GM23338 (cell line): ENCODE measurements around the gene ARSB.

Experiments
- EZH2 ChIP-seq: fragments of 200-600 bp; sonication (generic); IDR thresholded peaks from one replicate; pipeline ENCODE4 v1.8.0; 2017; ENCODE audit warnings: antibody characterized with exemption, mild to moderate bottlenecking, low read depth; ENCODE audit not compliant: unreplicated experiment
- EZH2phosphoT487 ChIP-seq: fragments of 200-600 bp; sonication (generic); IDR thresholded peaks from one replicate; pipeline ENCODE4 v1.8.1; 2018; ENCODE audit warnings: antibody characterized with exemption; ENCODE audit not compliant: unreplicated experiment
- JUNB ChIP-seq: IDR thresholded peaks from one replicate; pipeline ENCODE4 v1.6.1; 2016; ENCODE audit warnings: antibody characterized with exemption; ENCODE audit not compliant: unreplicated experiment
- NANOG ChIP-seq: IDR thresholded peaks from 2 replicates; pipeline ENCODE4 v1.6.1; 2016; ENCODE audit warnings: antibody characterized with exemption, borderline replicate concordance
- POLR2AphosphoS5 ChIP-seq: IDR thresholded peaks from 2 replicates; pipeline ENCODE4 v1.6.1; 2016; ENCODE audit warnings: antibody characterized with exemption, low read depth
- STAT1 ChIP-seq: IDR thresholded peaks from one replicate; pipeline ENCODE4 v1.6.1; 2016; ENCODE audit warnings: antibody characterized with exemption; ENCODE audit not compliant: unreplicated experiment
- ZNF462 ChIP-seq: fragments of 250-450 bp; sonication (Bioruptor Pico); IDR thresholded peaks from 2 replicates; pipeline ENCODE4 v1.5.0; 2020; ENCODE audit warnings: mild to moderate bottlenecking, moderate library complexity
- TF ChIP-seq, protein P1 (sequence below), 2 experiments: fragments of 200-600 bp in 1 of 2; sonication (generic) in 1 of 2; conservative IDR thresholded peaks; 2 replicates each; pipeline versions ENCODE4 v1.5.1 to v1.6.1; 2016 to 2017; ENCODE audit warnings: antibody characterized with exemption in 2 of 2, low read depth in 2 of 2, mild to moderate bottlenecking in 2 of 2, moderate library complexity in 1 of 2
- TF ChIP-seq, protein P2 (sequence below): IDR thresholded peaks from one replicate; pipeline ENCODE4 v1.6.1; 2018; ENCODE audit warnings: antibody characterized with exemption; ENCODE audit not compliant: unreplicated experiment

GRCh38 chr5:78758169-78758839 is 226.8 kb downstream of the ARSB start:
- TF ChIP-seq, protein P1, sequence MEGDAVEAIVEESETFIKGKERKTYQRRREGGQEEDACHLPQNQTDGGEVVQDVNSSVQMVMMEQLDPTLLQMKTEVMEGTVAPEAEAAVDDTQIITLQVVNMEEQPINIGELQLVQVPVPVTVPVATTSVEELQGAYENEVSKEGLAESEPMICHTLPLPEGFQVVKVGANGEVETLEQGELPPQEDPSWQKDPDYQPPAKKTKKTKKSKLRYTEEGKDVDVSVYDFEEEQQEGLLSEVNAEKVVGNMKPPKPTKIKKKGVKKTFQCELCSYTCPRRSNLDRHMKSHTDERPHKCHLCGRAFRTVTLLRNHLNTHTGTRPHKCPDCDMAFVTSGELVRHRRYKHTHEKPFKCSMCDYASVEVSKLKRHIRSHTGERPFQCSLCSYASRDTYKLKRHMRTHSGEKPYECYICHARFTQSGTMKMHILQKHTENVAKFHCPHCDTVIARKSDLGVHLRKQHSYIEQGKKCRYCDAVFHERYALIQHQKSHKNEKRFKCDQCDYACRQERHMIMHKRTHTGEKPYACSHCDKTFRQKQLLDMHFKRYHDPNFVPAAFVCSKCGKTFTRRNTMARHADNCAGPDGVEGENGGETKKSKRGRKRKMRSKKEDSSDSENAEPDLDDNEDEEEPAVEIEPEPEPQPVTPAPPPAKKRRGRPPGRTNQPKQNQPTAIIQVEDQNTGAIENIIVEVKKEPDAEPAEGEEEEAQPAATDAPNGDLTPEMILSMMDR (conservative IDR thresholded peaks at IDR 0.05; ENCODE audit: low read depth in 2 of 2): no peak
- TF ChIP-seq NANOG: no peak
- TF ChIP-seq EZH2: no peak
- TF ChIP-seq EZH2phosphoT487: no peak
- no peak for TF ChIP-seq ZNF462 (CRISPR knock-in tag)
- TF ChIP-seq, protein P2, sequence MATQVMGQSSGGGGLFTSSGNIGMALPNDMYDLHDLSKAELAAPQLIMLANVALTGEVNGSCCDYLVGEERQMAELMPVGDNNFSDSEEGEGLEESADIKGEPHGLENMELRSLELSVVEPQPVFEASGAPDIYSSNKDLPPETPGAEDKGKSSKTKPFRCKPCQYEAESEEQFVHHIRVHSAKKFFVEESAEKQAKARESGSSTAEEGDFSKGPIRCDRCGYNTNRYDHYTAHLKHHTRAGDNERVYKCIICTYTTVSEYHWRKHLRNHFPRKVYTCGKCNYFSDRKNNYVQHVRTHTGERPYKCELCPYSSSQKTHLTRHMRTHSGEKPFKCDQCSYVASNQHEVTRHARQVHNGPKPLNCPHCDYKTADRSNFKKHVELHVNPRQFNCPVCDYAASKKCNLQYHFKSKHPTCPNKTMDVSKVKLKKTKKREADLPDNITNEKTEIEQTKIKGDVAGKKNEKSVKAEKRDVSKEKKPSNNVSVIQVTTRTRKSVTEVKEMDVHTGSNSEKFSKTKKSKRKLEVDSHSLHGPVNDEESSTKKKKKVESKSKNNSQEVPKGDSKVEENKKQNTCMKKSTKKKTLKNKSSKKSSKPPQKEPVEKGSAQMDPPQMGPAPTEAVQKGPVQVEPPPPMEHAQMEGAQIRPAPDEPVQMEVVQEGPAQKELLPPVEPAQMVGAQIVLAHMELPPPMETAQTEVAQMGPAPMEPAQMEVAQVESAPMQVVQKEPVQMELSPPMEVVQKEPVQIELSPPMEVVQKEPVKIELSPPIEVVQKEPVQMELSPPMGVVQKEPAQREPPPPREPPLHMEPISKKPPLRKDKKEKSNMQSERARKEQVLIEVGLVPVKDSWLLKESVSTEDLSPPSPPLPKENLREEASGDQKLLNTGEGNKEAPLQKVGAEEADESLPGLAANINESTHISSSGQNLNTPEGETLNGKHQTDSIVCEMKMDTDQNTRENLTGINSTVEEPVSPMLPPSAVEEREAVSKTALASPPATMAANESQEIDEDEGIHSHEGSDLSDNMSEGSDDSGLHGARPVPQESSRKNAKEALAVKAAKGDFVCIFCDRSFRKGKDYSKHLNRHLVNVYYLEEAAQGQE: no peak
- TF ChIP-seq POLR2AphosphoS5: no peak
- TF ChIP-seq JUNB: no peak
- TF ChIP-seq STAT1: no peak
